Stimulated activated CD4-positive, alpha-beta T cell treated with anti-CD3 and anti-CD28 coated beads, TNF-alpha, amount 100 ng/mL, for 24 hours (primary cell): ENCODE measurements around the gene LIFR.

Experiments used
- DNase-seq, 3 experiments: peaks; one replicate each; pipeline ENCODE4 v3.0.0-alpha.2; 2020; ENCODE audit warnings: low read depth in 3 of 3

Gene LIFR

DNA sequence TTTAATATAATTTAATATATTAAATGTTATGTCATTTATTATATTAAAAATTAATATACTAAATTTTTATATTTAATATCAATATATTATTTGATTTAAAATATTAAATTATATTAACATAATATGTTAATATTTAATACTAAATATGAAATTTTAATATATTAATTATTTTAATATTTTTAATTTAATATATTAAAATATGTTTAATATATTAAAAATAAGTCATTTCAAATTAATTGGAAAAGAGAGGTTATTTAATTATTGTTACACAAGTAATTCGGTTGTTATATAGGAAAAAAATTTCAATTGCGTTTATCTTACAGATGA is 114.2 kb downstream of the LIFR start:
- no peak for DNase-seq

DNA sequence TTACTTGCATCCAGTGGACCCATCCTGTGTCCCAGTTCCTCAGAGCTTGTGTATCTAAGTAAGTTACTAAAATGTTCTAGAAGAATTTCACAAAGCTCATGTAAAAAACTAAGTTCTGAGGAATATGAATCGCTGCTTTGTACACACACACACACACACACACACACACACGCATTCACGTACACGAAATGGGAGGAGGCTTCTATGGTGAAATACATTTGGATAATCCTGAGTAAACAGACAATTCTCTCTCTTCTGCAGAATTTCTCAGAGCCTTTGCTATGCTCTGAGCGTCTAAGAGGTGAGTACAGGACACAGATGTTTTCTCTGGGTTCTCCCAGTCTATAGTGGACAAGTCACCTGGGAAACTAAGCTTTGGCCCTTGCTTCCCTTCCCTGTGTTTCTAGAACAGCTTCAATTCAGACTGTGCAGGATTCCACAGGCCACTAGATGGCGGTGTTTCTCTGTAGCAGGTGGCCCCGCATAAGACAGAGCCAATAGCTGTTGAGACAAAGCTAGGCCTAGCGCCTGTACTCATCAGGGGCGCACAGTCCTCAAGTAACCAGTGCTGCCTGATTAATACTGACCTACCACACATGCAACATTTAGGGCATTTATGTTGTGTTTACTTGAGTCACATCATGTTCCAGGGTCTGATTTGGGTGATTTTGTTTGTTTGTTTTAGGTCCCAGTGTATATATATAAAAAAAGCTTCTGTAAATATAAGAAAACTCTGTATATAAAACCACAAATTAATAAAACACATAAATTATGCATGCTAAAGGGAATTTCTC is 114.8 kb downstream of the LIFR start:
- peak; percentile 66 to 78 (median 74) for DNase-seq

DNA sequence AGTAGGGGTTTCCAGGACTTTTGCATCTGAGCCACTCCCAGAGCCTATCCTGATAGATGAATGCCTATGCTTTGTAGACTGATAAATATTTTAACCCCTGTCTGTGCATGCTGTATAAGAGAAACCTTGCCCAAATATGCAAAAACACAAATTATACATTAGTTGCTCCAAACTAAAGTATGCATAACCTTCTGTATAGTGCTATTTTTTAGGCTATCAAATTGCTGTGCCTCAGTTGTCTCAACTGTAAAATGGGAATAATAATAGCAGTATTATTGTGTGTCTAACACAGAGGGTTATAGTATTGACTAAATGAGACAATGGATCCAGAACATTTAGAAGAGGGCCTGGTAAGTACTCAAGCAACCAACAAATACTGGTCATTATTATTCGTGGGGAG is 117.7 kb downstream of the LIFR start:
- DNase-seq = no peak

DNA sequence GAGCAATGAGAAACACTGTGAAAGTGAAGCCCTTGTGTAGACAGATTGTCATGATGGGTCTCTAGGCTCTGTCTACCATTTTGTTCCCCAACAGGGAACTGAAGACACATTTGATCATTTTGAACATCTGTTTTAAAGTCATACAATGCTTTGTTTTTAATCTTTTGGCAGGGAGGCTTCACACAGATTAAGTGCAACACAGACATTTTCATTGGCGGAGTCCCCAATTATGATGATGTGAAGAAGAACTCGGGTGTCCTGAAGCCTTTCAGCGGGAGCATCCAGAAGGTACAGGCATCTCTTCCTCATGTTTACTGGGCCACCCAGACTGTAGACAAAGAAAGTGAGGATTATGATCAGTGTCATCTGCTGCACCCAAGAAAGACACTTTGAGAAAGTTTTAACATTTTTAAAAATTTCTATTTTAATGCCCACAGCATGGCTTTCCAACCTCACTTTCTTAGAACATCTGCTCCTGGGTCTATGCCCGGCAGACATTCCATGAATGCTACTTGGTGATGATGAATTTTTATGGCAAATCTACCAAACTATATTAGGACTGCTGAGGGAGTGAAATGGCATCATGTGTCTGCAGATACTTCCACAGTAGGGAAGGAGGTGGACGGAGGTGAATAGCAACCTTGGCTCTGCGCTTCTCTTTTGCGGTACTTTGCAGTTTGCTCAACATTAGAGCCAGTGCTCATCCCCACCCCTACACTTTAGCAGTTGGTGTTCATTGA is 121.3 kb downstream of the LIFR start:
- DNase-seq = no peak

DNA sequence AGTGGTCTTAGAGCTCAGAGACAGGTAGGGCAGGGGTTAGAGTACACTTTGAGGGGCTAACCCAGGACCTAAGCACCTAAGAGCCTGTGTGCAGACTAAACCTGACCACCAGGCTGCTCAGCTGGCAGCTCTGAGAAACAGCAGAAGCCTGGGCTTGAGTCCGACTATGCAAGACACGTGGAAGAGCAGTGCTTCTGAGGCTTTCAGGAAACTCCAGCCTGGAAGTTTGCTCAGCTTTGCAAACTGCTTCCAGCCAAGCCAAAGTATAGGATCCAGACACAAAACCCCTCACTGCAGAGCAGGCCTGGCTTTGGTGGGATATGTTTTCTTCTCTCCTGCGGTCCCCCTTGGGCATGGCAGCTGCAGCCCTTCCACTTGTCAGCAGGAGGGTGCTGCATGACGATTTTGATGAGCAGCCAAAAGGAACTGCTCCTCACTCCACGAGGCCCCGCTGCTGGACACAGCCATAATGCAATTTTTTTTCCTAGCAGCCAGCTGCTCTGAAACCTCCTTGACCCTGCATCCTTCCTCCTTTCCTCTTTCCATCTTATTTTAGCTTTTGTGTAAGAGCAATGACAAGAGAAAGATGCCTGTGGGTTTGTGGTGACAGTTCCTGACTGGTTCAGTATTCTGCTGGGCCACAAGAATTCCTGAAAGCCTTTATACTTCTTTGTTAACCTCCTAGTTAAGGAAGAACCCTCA is 123.1 kb downstream of the LIFR start:
- no peak for DNase-seq

DNA sequence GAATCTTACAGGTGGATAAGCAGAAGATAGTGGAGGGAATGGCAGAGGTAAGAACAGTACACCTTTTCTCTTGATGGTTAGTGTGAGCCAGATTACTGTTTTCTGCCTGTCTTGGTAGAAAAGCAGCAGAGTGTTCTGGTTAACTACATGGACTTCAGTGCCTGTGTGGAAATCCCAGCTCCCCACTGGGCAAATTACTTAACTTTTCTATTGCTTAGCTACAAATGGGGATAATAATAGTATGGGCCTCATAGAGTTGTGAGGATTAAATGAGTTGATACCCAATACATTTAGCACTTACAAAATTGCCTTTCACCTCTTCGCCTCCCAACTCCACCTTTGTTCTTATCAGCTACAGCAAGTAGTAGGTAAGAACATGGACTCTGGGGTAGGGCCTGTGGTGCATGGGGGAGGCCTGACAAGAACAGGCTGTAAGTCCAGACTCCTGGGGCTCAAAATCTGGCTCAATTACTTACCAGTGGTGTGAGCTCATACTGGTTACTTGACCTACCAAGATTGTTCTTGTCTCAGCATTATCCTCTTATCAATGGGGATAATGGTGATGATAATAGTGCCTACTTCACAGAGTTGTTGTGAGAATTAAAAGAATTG is 125.1 kb downstream of the LIFR start:
- DNase-seq = no peak

DNA sequence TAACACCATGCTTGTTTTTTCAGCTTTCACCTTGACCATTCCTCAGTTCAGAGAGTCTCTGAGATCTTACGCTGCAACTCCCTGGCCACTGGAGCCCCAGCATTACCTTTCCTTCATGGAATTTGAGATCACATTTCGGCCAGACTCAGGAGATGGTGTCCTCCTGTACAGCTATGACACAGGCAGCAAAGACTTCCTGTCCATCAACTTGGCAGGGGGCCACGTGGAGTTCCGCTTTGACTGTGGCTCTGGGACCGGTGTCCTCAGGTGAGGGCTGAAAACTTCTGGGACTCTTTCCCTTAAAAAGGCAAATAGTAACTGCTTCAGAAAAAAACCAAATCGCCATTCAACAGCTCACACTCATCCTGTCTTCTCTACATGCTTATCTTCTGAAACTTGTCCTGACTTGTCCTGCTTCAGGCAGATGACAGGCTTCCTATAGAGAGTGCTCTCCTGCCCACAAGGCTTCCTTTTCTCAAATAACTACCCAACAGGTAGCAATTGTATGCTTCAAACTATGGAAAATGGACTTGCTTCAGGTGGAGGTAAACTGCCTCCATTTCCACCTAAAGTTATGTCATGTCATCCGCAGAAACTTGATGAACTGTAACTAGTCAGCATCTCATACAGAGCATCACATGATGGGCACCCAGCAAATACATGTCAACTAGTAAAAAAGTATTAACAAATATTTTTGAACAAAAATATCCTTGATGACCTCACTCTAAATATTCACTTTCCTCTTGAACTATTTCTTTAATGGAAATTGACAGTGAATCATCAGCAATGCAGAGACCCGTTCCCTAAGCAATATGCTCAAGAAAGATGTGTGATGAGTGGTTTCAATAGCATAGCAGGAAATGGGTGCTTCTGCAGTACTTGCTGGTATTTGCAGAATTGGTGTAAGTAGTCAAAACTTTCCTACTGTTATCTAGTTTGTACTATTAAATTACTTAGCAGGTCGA is 129.2 kb downstream of the LIFR start:
- no peak for DNase-seq

DNA sequence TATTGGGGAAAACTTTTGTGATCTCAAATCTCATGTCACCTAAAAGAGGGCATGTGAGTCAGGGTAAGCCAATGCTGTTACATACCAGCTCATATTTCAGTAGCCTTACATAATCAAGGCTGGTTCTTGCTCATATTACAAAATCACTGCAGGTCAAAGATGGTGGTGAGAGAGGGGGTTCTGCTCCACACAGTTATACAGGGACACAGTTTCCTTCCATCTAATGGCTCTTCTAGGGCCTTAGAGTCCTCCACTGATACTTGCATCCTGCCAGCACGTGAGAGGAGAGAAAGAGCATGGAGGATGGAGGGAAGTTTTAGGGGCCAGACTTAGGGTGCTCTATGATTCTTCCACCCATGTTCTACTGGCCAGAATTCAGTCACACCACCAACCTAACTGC is 130.0 kb downstream of the LIFR start:
- DNase-seq = no peak
